Common myeloid progenitor, CD34-positive (primary cell): ENCODE measurements around the gene UAP1L1. TPM values are rescaled to one million over a fixed set of nuclear protein-coding genes. Genes with fewer than 3 reads are reported as not detected.

ENCODE experiments used
- CTCF ChIA-PET: fragments of 350-600 bp; sonication (Branson Sonifier 250); formaldehyde crosslinking; loops from one replicate; lab custom pipeline; 2021; ENCODE audit warnings: antibody characterized with exemption; lab: Charles Lee
- POLR2A ChIA-PET: fragments of 350-600 bp; sonication (Branson Sonifier 250); formaldehyde crosslinking; loops from one replicate; lab custom pipeline; 2021; ENCODE audit warnings: antibody characterized with exemption; lab: Charles Lee
- DNase-seq, 3 donors: peaks; one replicate each; pipeline versions ENCODE4 v3.0.0 to v3.0.0-alpha.2; 2013
- H3K27ac ChIP-seq, 2 experiments: 1 replicate in 1 of 2; 2 replicates in 1 of 2; pipeline ENCODE4 v1.7.0; 2013; ENCODE audit warnings: inconsistent platforms in 2 of 2, low read length in 2 of 2, mild to moderate bottlenecking in 2 of 2, low read depth in 1 of 2, moderate library complexity in 1 of 2; ENCODE audit not compliant: severe bottlenecking in 2 of 2, insufficient read depth in 1 of 2, poor library complexity in 1 of 2
- H3K27me3 ChIP-seq, 5 experiments: replicated peaks in 2 of 5; 1 replicate in 3 of 5; 2 replicates in 2 of 5; pipeline versions ENCODE4 v1.6.1 to v1.7.0; 2013; ENCODE audit warnings: low read length in 4 of 5, mild to moderate bottlenecking in 2 of 5, moderate library complexity in 2 of 5, inconsistent platforms in 1 of 5; ENCODE audit not compliant: insufficient read depth in 5 of 5, control insufficient read depth in 4 of 5
- H3K36me3 ChIP-seq, 4 experiments: 1 replicate in 2 of 4; 2 replicates in 2 of 4; pipeline versions ENCODE4 v1.6.1 to v1.7.0; 2013; ENCODE audit warnings: low read length in 3 of 4, control low read depth in 1 of 4, mild to moderate bottlenecking in 1 of 4; ENCODE audit not compliant: control insufficient read depth in 4 of 4, insufficient read depth in 4 of 4
- H3K4me1 ChIP-seq, 4 experiments: 1 replicate in 3 of 4; 2 replicates in 1 of 4; pipeline versions ENCODE4 v1.6.1 to v1.7.1; 2013; ENCODE audit warnings: low read length in 3 of 4, mild to moderate bottlenecking in 3 of 4, control low read depth in 1 of 4, inconsistent platforms in 1 of 4, moderate library complexity in 1 of 4; ENCODE audit not compliant: control insufficient read depth in 4 of 4, insufficient read depth in 4 of 4; ENCODE audit errors: control extremely low read depth in 1 of 4
- H3K4me3 ChIP-seq, 7 experiments: 1 replicate in 4 of 7; 2 replicates in 3 of 7; pipeline versions ENCODE4 v1.5.1 to v1.7.0; 2013; ENCODE audit warnings: mild to moderate bottlenecking in 7 of 7, low read length in 6 of 7, moderate library complexity in 6 of 7, inconsistent platforms in 2 of 7, low read depth in 2 of 7, control low read depth in 1 of 7; ENCODE audit not compliant: insufficient read depth in 4 of 7, control insufficient read depth in 1 of 7; ENCODE audit errors: extremely low read depth in 1 of 7
- H3K9me3 ChIP-seq, 5 experiments: 1 replicate in 4 of 5; 2 replicates in 1 of 5; pipeline versions ENCODE4 v1.6.1 to v1.7.1; 2013; ENCODE audit warnings: low read length in 4 of 5, mild to moderate bottlenecking in 2 of 5, inconsistent platforms in 1 of 5, low read depth in 1 of 5, moderate library complexity in 1 of 5; ENCODE audit not compliant: control insufficient read depth in 4 of 5, insufficient read depth in 2 of 5; ENCODE audit errors: control extremely low read depth in 1 of 5
- WGBS: methylation state at CpG from one replicate; pipeline ENCODE4 v1.1.5; 2013; ENCODE audit not compliant: insufficient coverage; 5-methylcytosine and 5-hydroxymethylcytosine counted together
- polyA plus RNA-seq: library from polyadenylated mRNA; unstranded; fragments of 120-200 nt; gene quantifications from one replicate; pipeline ENCODE4 v1.2.1, GENCODE V29; 2013

Gene UAP1L1, protein sequence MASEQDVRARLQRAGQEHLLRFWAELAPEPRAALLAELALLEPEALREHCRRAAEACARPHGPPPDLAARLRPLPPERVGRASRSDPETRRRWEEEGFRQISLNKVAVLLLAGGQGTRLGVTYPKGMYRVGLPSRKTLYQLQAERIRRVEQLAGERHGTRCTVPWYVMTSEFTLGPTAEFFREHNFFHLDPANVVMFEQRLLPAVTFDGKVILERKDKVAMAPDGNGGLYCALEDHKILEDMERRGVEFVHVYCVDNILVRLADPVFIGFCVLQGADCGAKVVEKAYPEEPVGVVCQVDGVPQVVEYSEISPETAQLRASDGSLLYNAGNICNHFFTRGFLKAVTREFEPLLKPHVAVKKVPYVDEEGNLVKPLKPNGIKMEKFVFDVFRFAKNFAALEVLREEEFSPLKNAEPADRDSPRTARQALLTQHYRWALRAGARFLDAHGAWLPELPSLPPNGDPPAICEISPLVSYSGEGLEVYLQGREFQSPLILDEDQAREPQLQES
- polyA plus RNA-seq = 12.9 TPM

DNA sequence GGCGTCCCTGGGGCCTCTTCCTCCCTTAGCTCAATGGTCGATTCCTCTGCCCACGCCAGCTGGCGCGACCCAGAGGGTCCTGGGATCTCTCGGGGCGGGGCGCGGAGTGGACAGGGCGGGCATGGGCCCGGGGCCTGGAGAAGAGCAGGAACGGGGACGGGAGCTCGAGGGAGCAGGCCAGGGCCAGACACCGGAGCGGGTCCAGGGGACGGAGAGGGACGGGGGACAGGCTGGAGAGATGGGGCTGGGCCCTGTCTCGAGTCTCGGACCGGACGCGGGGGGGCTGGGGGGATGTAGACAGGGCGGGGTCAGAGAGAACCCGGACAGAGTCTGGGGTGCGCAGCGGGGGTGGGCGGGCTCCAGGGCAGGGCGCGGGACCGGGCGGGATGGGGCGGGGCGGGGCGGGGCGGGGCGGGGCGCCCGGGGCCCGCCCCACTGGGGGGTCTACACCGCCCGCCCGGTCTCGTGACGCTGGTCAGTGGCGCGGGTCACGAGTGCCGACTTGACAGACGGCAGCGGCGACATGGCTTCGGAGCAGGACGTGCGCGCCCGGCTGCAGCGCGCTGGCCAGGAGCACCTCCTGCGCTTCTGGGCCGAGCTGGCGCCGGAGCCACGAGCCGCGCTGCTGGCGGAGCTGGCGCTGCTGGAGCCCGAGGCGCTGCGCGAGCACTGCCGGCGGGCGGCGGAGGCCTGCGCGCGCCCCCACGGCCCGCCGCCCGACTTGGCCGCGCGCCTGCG lies at the start of gene UAP1L1:
TSS of gene UAP1L1 (plus strand) at position 508 of the 738 bp plus-strand sequence. CDS start at position 524, 16 bp downstream.
- ChIA-PET POLR2A (interaction anchor here (0.5 kb wide), 1 partner anchor 305 kb away, joined by 6 read pairs; no protein-coding TSS in a partner anchor), CTCF (interaction anchor here (0.8 to 2.8 kb wide), 3 partner anchors 9 to 13 kb away, joined by 3 to 11 read pairs (median 4); no protein-coding TSS in a partner anchor)
- peak in 2 of 3 donors; percentile 45 to 61 for DNase-seq
- no peaks in the 10 kb centered on the region for H3K27me3 ChIP-seq
- peaks cover 0 to 33% (median 17%) of the 10 kb centered on the region in 4 experiments for H3K36me3 ChIP-seq
- H3K9me3 ChIP-seq = no peaks in the 10 kb centered on the region
- peak within 1 kb of the TSS; percentile 59 to 86 (median 68) for H3K4me3 ChIP-seq
- WGBS = 1% methylated on average over 43 of the region's 87 CpGs
- H3K27ac ChIP-seq = no peak within 1 kb of the TSS
- H3K4me1 ChIP-seq = peaks cover 0 to 28% (median 17%) of the 10 kb centered on the region in 4 experiments

DNA sequence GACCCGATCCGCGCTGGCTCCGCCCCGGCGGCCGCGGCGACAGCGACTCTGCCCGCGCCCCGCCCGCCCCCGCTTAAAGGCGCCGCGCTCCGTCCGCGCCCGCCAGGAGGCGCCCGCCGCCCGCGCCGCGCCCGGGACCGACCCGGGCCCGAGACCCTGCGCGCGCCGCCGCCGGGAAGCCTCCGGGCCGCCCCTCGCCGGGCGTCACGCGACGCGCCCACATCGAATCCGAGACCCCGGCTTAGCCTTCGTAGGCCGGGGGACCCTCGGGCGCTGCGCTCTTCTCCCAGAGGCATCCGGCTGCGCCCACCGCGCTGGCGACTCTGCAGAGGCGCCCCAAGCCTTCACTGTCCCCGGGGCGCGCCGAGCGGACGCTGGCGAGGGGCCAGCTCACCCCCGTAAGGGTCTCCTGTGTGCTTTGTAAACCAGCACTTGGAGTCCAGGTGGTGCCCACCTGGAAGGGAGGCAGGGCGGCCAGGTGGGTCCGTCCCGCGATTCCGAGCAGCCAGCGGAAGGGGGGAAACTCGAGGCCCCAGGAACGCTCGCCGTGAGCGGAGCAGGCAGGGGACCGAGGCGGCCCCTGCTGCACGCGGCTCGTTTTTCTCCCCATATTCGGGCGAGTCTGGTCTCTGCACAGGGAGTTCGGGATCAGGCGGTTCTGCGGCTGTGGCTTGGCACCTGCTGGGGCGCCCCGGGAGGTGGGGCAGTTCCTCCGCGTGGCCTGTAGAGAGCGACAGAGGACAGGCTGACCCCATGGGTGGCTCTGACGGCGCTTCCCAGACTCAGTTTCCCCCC lies 48.9 kb upstream of the UAP1L1 start:
- CTCF ChIA-PET = interaction anchor here (0.7 to 11.1 kb wide), 30 partner anchors 9 to 240 kb away, joined by 3 to 109 read pairs (median 4); partner anchors contain the start of genes CLIC3, MAN1B1, NPDC1 and PAXX
- WGBS = 0% methylated on average over 51 of the region's 98 CpGs
- POLR2A ChIA-PET = interaction anchor here (0.6 to 1.4 kb wide), 2 partner anchors 53 to 410 kb away, joined by 4 to 7 read pairs; no protein-coding TSS in a partner anchor
- peak; percentile 53 to 72 (median 67) for DNase-seq
- Histone ChIP-seq H3K4me3 (peak overlapping the region; percentile 51 to 83 (median 73)), H3K27me3 (no peaks in the 10 kb centered on the region), H3K27ac (peak overlapping the region; percentile 54 to 87), H3K4me1 (peaks cover 0 to 78% (median 73%) of the 10 kb centered on the region in 4 experiments), H3K36me3 (peaks cover 0 to 15% (median 2%) of the 10 kb centered on the region in 4 experiments), H3K9me3 (no peaks in the 10 kb centered on the region)

DNA sequence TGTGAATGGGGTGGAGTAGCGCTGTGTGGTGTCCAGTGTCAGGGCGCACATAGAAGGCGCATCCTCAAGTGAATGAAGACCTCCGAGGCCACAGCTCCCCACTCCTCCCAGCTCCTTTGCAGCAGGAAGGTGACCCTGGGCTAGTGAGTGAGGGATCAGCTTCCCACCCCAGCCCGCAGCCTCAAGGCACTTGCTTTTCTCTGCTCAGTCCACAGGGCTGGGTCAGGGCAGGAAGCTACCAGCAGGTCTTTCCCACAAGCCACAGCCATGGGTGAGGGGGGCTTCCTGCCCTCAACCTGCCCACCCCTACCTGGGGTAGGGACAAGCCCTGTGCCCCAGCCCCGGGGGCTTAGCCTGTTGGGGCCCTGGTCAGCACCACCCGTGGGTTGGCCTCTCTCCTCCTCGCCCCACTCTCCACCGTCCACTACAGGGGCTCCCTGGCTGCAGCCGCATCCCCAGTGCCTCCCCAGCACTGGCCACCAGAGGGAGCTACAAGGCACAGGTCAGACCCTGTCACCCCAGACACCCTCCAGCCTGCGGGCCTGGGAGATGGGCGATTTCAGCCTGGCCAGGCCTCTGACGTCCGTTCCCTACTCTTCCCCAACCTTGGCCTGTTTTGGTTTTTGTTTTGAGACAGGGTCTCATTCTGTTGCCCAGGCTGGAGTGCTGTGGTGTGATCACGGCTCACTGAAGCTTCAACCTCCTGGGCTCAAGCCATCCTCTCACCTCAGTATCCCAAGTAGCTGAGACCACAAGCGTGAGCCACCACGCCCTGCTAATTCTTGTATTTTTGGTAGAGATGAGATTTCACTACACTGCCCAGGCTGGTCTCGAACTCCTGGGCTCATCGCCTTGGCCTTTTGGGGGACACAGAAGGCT lies 48.0 kb upstream of the UAP1L1 start:
- POLR2A ChIA-PET = interaction anchor here (0.6 to 1.4 kb wide), 4 partner anchors 15 to 411 kb away, joined by 3 to 7 read pairs (median 4); no protein-coding TSS in a partner anchor
- 8% methylated on average over 14 of the region's 19 CpGs for WGBS
- Histone ChIP-seq H3K4me1 (peaks cover 0 to 85% (median 79%) of the 10 kb centered on the region in 4 experiments), H3K9me3 (no peaks in the 10 kb centered on the region), H3K4me3 (peak overlapping the region; percentile 28 to 83 (median 73)), H3K27ac (peak overlapping the region; percentile 77 to 87), H3K27me3 (no peaks in the 10 kb centered on the region), H3K36me3 (peaks cover 0 to 8% (median 0%) of the 10 kb centered on the region in 4 experiments)
- DNase-seq = peak; percentile 50 to 70 (median 63)
- CTCF ChIA-PET = interaction anchor here (0.7 to 11.1 kb wide), 39 partner anchors 8 to 241 kb away, joined by 3 to 109 read pairs (median 4); partner anchors contain the start of genes CLIC3, LCN12, MAN1B1 and NPDC1

DNA sequence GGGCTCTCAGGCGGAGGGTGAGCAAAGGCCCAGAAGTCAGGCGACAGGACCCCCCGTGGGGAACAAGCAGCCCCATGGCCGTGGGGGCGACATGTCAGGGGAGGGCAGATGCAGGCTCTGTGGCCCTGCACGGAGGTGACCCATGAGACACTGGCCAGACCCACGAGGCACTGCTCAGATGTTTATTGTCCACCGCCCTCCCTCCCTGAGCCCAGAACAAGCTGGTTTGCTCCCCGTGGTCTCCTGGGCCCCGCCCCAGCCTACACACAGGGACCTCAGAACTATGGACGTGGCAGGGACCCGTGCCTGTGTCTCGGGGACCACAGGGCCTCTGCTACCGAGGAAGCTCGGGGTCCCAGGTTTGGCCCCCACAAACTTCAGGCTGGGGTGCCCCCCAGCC lies 47.3 kb upstream of the UAP1L1 start:
- Histone ChIP-seq H3K27ac (peak overlapping the region; percentile 77 to 87), H3K36me3 (peaks cover 0 to 6% (median 0%) of the 10 kb centered on the region in 4 experiments), H3K9me3 (no peaks in the 10 kb centered on the region), H3K27me3 (no peaks in the 10 kb centered on the region), H3K4me3 (peak overlapping the region in 5 of 7 experiments; percentile 54 to 83 (median 73)), H3K4me1 (peaks cover 0 to 91% (median 85%) of the 10 kb centered on the region in 4 experiments)
- WGBS = 15% methylated on average over 15 of the region's 15 CpGs
- DNase-seq = peak in 1 of 3 donors; percentile 59
- POLR2A ChIA-PET = interaction anchor here (0.7 to 1.4 kb wide), 2 partner anchors 15 to 55 kb away, joined by 3 to 7 read pairs; no protein-coding TSS in a partner anchor
- CTCF ChIA-PET = interaction anchor here (0.7 to 11.1 kb wide), 27 partner anchors 8 to 186 kb away, joined by 3 to 109 read pairs (median 5); partner anchors contain the start of genes CLIC3, LCN12, NPDC1 and PAXX

DNA sequence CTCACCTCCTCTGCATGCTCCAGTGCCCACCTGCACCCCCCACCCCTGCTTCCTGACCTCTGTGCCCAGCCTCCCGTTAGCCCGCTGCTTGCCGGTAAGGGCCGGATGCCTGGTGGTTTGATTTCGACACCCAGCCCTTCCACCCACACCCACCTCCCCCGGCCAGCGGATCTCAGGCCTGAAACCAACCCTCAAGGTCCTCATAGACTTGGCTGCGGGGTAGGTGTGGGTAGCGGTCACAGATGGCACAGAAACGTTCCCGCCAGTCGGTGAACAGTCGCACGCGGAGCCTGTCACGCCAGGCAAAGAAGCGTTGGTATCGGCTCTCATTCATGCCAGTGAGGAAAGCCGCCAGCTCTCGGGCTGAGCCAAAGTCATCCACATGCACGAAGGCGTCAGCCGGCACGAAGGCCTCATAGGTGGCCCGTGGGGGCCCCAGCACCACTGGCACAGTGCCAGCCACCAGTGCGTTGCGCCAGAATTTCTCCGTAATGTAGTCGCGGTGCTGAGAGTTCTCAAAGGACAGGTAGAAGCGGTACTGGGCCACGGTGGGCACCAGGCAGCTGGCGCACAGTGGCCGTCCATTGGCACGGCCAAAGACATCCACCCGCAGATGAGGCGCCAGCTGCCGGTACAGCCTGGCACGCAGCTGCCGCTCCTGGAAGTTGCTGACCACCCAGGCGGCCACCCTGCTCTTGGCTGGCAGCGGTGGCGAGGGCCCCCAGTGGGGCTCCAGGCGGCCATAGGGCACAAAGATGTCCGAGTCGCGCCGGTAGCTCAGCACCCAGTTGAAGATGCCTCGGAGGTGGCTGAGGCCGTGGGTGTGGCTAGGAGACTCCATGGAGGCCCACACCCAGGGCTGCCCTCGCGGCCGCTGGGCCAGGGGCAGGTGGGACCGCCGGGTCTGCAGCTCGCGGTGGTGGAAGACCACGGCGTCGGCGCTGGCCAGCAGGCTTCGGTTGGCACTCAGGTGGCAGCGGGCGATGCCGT lies 46.5 kb upstream of the UAP1L1 start:
- Histone ChIP-seq H3K36me3 (peaks cover 0 to 11% (median 2%) of the 10 kb centered on the region in 4 experiments), H3K27ac (peak overlapping the region; percentile 86 to 87), H3K27me3 (no peaks in the 10 kb centered on the region), H3K4me3 (peak overlapping the region in 5 of 7 experiments; percentile 54 to 83 (median 73)), H3K9me3 (no peaks in the 10 kb centered on the region), H3K4me1 (peaks cover 0 to 91% (median 89%) of the 10 kb centered on the region in 4 experiments)
- CTCF ChIA-PET = interaction anchor here (0.5 to 4.3 kb wide), 11 partner anchors 14 to 172 kb away, joined by 3 to 34 read pairs (median 7); partner anchors contain the start of gene NPDC1
- 52% methylated on average over 65 of the region's 65 CpGs for WGBS
- peak; percentile 89 to 97 (median 96) for DNase-seq
- POLR2A ChIA-PET = no interaction called here
